Right forelimb (tissue), 1 donor: ENCODE results near the gene ERMN.
"Not testable (repeated sequence)": the region's sequence is repeated elsewhere in the genome, so short reads cannot be mapped to it uniquely, and the experiment has no call there.

Experiments used
- DNase-seq: peaks from one replicate; pipeline ENCODE4 v3.0.0-alpha.2; 2018

The ERMN gene, protein sequence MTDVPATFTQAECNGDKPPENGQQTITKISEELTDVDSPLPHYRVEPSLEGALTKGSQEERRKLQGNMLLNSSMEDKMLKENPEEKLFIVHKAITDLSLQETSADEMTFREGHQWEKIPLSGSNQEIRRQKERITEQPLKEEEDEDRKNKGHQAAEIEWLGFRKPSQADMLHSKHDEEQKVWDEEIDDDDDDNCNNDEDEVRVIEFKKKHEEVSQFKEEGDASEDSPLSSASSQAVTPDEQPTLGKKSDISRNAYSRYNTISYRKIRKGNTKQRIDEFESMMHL

DNA sequence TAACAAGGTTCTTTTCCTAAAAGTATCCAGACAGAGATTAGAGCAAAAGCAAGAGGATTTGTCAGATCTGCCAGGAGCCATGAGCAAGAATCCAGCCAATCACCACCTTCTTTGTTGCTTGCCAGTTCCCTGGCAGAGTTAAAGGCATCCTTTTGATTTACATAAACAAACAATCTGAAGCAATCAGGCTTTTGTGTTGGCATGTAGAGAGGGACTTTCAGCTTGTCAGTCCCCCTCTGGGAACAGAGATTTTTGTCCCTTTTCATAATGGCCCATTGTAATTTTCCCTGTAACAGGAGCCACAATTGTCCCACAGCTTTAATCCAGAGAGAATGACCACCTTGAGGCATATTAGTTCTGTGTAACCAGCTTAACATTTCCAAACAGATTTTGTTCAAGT is at the start of gene ERMN:
TSS of gene ERMN (minus strand) at position 39 of the 400 bp plus-strand sequence. CDS start 182 bp downstream, outside the sequence.
- DNase-seq: no peak

DNA sequence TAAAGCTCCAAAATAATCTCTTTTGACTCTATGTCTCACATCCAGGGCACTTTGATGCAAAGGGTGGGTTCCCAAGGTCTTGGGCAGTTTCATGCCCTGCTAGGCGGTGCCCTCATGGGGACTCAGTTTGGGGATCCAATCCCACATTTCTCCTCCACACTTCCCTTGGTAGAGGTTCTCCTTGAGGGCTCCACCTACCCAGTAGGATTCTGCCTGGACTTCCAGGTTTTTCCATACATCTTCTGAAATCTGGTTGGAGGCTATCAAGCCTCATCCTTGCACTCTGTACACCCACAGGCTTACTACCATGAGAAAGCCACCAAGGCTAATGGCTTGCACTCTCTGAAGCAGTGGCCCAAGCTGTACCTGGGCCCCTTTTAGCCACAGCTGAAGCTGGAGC is 49.8 kb upstream of the ERMN start:
- no peak for DNase-seq

DNA sequence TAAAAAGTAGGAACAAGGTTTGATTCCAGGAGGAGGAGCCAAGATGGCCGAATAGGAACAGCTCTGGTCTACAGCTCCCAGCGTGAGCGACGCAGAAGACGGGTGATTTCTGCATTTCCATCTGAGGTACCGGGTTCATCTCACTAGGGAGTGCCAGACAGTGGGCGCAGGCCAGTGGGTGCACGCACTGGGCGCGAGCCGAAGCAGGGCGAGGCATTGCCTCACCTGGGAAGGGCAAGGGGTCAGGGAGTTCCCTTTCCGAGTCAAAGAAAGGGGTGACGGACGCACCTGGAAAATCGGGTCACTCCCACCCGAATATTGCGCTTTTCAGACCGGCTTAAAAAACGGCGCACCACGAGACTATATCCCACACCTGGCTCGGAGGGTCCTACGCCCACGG is 42.9 kb upstream of the ERMN start:
- not testable (repeated sequence) for DNase-seq

DNA sequence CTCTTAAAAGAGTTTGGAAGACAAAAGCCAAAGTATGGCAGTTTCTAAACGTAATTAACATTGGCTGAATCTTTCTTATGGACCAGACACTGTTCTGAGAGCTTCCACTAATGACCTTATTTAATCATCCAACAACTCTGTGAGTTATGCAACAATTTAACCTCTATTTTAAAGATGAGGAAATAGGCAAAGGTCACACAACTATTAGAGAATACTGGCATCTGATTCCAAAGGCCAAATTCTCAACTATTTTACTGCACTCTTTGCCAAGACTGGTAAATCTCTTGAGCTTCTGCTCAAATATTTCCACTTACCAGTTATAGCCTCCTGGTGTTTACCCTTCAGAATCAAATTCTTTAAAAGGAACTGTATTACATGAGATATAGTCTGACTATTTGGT is 42.1 kb upstream of the ERMN start:
- no peak for DNase-seq

DNA sequence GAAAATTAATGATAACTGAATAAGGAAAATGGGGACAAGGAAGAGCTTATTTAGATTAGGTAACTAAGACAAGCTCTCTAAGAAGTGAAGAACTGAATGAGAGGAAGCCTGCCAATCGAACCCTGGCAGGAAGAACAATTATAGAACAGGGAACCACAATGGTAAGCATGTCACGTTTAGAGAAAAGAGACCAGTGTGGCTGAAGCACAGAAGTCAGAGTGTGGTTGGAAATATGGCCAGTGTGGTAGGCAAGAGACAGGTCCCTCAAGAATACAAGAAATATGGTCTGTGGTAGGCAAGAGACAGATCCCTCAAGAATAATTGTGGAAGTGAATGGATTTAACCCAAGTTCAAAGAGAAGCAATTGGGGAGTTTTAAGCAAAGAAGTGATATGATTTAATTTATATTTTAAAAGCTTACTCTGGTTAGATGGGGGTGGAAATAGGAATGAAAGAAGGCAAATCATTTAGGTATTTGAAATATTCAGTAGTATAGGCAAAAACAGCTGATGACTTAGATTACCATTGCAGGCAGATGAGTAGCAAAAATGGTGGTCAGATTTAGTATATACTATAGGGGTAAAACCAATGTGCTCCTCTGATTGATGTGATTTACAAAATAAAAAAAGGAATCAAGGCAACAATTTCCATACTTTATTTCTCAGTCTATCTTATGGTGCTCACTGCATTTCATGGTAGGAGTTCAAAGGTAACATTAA is 38.8 kb upstream of the ERMN start:
- DNase-seq: no peak

DNA sequence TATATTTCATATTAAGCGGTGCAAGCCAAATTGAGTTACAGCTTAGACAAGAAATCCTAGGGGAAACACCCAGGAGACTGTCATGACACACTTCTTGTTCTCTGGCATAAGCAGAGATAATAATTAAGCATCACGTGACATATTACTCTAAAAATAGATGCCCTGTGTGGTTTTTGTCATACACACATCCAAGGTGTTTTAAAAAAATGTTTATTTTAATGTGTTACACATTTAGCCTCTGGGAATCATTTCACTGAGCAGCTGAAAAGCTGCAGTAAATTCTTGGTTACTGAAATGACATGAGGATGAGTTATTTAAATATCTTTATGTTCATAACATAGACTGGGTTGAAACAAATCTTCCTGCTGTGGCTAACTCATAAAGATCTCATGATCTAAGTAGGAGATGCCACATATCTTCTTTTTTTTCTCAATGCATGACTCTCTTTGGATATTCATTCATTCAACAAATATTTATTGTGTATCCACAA is 38.0 kb upstream of the ERMN start:
- DNase-seq: no peak

DNA sequence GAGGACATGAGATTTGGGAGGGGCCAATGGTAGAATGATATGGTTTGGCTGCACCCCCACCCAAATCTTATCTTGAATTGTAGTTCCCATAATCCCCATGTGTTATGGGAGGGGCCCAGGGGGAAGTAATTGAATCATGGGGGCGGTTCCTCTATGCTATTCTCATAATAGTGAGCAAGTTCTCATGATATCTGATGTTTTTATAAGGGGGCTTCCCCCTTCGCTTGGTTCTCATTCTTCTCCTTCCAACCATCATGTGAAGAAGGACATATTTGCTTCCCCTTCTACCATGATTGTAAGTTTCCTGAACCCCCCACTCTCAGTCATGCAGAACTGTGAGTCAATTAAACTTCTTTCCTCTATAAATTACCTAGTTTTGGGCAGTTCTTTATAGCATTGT is 37.0 kb upstream of the ERMN start:
- no peak for DNase-seq

DNA sequence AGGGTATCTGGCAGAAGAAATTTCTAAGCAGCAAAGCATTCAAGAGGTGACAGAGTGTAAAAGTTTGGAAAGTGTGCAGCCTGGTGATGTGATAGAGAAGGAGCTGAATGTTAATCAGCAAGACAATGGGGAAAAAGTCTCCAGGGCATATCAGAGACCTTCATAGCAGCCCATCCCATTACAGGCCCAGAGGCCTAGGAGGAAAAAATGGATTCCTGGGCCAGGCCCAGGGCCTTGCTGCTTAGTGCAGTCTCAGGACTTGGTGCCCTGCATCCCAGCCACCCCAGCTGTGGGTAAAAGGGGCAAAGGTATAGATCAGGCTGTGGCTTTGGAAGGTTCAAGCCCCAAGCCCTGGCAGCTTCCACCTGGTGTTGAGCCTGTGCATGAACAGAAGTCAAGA is 35.9 kb upstream of the ERMN start:
- no peak for DNase-seq

DNA sequence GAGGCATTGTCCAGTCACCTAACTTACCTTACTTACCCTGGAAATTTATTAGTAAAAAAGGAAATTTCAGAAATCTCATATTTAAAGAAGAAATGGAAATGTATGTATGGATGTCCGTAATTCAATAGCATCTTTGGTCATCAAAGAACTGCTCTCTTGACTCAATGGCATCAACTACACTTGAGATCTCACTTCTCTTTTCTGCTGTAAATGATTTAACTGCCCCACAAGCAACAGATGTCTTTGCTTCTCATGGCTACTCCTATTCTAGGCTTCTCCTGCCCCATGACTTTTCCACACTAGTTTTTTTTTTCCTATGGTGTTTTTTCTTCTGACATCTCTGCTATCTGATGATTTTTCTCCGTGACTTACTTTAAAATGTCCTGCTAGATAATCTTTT is 34.0 kb upstream of the ERMN start:
- no peak for DNase-seq

DNA sequence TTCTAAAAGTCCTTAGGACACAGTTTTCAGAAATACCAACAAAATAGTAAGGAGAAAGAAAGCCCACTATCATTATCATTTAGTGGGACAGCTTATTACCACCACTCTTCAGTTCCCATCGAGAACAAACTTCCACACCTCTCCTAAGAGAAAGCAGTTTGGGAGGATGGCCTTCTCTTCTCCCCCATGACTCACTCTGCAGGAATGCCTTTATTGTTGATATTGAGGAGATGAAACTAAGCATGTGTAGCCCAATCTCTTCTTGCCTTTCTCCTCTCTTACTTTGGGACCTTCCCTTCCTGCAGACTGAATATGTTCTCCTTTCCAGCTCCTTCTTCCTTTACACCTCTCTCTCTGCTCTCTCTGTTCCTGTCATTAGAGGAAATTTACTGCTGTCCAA is 30.0 kb upstream of the ERMN start:
- DNase-seq: no peak

DNA sequence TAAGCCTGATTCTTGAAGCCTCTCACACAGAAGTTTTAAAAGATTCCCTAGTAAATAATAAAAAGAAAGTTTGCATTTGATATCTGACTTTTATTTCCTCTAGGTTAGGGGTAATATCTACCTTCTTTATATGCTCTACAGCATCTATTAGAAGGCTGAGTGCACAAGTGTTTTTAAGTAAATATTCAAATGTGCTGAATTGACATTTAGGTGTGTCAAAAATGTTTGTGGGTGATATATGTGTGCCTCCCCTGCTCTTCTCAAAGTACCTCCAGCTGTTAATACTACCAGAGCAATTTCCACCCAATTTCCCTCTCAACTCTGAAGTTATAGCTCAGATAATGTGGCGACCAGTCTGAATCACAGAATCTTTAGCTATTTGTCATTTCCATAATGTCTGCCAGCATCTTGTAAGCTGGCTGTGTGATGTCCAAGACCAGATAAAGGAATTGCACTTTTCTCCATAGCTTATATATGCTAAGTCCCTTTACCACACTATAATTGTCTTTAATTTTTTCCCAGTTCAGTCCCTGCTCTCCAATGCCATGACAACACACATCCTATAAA is 24.4 kb upstream of the ERMN start:
- DNase-seq: no peak

DNA sequence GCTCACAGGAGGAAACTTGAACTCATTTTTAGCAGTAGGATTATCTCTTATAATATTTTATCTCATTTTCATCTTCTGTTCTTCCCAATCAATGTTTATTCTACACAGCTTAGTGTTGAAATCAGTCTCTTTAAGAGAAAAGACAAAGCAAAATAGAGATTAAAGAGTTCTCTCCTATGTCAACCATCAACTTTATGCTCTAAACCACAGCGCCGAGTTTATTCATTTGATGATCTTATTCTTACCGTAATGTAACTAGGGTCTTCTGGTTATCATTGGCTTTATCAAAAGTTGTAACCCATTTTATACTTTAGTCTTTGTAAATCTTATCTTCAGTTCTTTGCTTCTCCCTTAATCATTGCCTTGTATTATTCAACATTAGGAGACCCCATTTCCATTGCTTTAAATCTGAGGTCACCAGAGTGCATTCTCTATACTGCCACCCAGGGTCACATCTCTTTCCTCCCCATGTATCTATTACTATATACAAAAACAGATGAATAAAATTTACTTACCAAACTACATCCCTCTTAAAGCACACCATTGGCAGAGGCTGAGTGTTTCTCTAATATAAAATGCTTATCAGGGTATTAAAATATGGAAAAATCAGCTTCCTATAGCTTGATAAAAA is 22.8 kb upstream of the ERMN start:
- no peak for DNase-seq

DNA sequence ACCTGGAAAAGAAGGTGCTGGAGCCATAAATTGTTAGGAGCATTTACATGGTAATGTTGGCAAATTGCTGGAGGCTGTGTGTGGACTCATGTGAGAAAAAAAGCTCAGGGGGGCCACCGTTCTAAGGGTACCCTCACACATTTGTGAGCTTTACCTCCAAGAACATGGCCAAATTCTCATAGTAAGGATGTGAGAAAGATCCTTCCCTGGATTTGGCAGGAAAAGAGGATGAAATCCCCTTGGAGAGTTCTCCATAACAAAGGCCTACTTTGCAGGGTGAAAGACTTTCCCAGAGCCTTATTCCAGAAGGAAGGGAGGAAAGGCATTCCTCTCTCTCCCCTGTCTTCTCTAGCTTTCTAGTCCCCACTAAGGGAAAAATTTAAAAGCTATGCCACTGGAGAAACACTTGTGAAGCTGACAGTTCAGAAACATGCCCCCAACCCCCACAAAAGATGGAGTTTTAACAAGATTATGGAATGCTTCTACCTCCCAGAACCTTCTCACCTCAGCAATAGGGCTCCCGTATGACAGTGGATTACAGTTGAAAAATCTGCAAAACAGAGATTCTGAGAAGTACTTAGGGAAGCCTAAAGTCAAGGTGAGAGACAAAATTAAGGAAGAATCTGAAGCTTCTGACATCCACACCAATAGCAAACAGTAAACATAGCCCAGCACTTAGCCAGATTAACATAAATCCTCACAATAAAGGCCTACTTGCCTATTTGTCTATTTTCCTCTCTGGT is 20.2 kb upstream of the ERMN start:
- DNase-seq: no peak

DNA sequence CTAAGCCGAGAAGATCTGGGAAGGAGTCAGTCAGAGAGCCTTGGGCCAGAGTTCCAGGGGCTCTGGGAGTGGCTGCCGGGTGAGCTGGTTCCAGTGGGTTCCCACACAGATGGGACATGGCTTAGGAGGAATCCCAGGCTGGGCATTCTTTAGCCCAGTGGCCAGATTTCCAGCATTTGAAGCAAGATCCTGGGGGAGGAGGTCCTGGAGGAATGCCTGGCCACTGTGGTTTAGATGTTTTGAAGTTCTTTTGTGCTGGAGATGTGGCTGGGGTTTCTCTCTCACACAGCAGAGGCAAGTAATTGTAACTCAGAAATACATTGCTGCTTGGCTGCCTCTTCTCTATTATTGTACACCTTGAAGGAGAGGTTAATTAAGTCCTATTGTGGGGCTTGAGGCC is 15.8 kb upstream of the ERMN start:
- not testable (repeated sequence) for DNase-seq

DNA sequence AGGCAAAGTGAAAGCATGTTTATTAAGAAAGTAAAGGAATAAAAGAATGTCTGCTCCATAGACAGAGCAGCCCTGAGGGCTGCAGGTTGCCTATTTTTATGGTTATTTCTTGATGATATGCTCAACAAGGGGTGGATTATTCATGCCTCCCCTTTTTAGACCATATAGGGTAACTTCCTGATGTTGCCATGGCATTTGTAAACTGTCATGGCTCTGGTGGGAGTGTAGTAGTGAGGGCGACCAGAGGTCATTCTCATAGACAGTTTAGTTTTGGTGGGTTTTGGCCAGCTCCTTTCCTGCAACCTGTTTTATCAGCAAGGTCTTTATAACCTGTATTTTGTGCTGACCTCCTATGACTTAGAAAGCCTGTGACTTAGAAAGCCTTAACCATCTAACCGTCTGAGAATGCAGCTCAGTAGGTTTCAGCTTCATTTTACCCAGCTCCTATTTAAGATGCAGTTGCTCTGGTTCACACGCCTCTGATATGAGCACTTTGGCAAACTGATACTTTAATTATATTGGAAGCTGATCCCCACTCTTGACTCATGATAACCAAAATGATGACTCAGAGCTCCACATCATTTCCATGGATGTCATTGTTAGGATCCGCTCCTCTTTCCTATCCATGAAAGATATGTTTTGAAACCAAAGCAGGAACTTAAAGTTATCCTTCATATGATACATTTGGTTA is 14.5 kb upstream of the ERMN start:
- DNase-seq: no peak

DNA sequence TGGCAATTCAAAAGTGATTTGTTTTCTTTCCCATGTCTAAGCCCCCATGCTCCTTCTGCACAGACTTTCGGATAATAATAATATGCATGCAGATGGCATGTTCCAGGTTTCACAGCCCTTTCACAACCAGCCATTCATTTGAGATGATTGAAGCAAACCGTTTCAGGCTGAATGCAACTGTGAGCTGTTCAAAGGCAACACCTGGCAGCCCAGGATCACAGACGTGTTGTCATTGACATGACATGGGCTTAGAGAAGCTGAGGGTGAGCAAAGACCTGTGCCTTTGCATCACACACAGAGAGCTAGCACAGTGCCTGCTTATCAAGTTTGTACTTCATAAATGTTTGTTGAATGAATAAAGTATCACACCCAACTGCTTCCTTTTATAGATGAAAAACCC is 12.4 kb upstream of the ERMN start:
- no peak for DNase-seq

DNA sequence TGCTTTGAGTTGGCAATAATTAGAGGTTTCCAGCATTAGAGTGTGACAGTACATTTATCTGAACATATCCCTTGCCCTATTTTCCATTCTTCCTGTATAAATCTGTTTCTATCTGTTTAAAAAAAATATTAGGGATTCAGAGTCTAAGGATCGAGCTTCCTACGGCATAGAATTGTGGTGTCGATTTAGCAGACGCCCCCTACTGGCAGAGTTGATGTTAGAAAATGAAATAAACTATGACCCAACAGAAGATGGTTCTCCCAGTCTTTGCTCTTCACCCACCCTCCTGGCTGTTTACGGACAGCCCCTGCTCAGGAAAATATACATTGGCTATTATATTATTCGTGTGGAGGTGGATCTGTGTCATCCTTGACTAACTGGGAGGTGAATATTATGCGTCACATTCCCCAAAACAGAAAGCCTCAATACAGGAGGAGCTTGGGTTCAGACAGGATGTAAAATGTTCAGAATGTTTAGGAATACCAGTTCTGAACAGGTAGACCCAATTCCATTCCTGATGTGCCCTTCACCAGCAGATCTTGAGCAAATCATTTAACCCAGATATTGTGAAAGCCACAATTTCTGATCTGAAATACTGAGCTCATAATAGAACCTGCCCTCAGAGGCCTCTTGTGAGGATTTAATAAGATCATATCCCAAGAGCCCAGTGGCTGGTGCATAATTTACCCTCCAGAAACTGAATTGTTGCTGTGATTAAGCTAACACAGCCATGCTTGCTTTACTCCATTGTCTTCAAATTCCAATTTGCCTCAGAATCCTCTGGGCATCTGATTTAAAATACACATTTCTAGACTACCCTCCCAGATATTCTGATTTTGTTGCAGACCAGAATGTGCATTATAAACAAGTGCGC is 10.8 kb upstream of the ERMN start:
- no peak for DNase-seq

DNA sequence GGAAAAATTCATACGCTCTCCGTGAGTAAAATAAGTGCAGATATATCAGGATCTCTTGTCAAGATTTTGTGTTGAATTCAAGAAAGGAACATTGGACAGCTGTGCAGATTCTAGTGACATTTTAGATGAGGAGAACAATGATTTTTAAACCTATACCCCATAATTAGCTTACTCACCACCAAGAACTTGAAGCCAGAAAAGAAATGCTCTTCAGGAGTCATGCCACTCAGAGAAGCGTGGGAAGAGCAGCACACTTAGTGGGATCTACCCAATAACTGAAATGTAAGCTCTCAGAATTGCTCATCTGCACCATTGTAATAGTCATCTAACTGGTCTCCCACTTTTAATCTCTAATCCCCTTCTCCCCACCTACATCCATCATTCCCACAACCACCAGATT is 9.2 kb upstream of the ERMN start:
- no peak for DNase-seq

DNA sequence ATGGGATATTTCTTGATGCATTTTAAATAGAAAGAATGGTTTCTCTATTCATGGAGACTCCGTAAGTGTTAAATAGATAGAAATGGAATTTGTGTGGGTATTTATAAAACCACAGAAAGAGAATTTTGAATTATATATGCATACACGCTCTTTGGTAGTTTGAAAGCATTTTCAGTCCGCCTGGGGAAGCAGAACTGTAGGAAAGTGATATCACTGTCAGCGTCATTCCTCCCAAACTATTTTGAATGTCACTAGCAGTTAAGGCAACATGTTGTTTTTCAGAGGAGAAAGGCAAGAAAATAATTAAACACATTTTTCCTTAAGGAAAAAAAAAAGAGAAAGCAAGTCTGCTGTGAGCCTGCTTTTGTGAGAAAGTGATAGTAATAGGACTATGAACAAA is 8.7 kb upstream of the ERMN start:
- no peak for DNase-seq

DNA sequence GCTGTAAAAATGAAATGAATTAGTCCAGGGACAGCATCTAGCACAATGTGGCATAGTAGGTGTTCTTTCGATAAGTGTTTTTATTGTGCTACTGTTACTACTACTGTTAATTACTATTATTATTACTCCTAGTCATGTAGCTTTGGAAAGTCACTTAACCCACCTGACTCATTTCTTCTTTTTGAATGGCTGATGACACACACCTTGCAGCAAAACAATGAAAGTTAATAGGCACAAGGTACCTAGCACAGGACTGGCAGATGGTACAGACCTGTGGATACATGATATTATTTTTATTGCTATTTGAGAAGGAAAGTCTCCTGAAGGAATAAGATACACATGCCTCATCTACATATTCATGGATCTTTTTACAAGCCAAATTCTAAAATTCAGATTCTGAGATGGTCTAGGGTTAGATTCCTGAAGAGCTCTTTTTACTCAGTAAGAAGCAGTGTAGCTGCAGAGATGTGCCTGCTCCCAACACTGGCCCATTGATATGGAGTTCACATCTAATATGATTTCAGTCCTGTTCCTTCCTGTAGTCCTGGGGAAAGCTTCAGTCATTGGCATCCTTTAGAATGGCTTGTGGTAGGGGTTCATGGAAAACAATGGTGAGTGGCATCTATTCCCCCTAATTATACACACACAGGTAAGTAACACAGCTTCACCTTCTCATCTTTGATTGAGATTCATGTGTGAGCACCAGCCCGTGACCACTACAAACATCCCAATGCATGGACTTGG is 7.9 kb upstream of the ERMN start:
- DNase-seq: no peak

DNA sequence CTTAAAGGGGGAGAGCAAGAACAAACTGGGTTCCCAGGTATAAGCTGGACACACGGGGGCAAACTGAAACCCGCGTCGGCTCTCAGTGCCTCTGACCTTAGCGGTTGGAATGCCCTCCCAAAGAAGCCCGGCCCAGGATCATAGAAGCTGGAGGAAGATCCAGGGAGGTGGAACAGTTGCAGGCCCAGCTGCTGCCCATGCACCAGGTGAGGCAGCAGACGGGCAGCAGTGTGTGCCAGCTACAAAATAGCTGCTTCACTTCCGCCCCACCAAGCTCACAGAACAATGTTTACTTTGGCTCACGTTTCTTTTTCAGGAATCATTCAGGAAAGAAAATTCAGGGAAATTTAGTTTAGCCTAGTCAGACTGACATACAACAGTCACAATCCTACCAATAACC is 3.9 kb upstream of the ERMN start:
- DNase-seq: no peak
